Tibial nerve (tissue), 4 donors: ENCODE measurements around the gene SNTB2. TPM values are rescaled to one million over a fixed set of nuclear protein-coding genes. Genes with fewer than 3 reads are reported as not detected.
A peak's percentile ranks its signal among the peaks of the same experiment; 100 is the strongest.

Experiments used
- DNase-seq, 2 donors: peaks; one replicate each; pipeline ENCODE4 v3.0.0-alpha.2; 2019; ENCODE audit warnings: low spot score in 2 of 2
- H3K27ac ChIP-seq, 4 donors: fragments of 200-600 bp; sonication (generic) in 3 of 4; one replicate each; pipeline ENCODE4 v1.5.1; 2017 to 2019; ENCODE audit warnings: mild to moderate bottlenecking in 1 of 4
- H3K27me3 ChIP-seq, 2 donors: fragments of 200-600 bp; sonication (generic) in 1 of 2; one replicate each; pipeline versions ENCODE4 v1.5.1 to v1.6.0; 2017 to 2019
- H3K36me3 ChIP-seq, 3 donors: fragments of 200-600 bp; sonication (generic); one replicate each; pipeline ENCODE4 v1.5.1; 2018 to 2019
- H3K4me1 ChIP-seq, 4 donors: fragments of 200-600 bp; sonication (generic) in 3 of 4; one replicate each; pipeline ENCODE4 v1.5.1; 2017 to 2019
- H3K4me3 ChIP-seq, 4 donors: fragments of 200-600 bp; sonication (generic) in 3 of 4; one replicate each; pipeline ENCODE4 v1.5.1; 2017 to 2019; ENCODE audit warnings: mild to moderate bottlenecking in 1 of 4, moderate library complexity in 1 of 4
- H3K9me3 ChIP-seq, 4 donors: fragments of 200-600 bp; sonication (generic) in 3 of 4; one replicate each; pipeline ENCODE4 v1.5.1; 2017 to 2019
- EP300 ChIP-seq, 2 donors: sonication (generic); formaldehyde crosslinking; IDR thresholded peaks; one replicate each; pipeline ENCODE4 v1.6.1; 2017; ENCODE audit warnings: antibody characterized with exemption in 2 of 2, mild to moderate bottlenecking in 1 of 2
- POLR2A ChIP-seq, 2 donors: fragments of 450-650 bp; IDR thresholded peaks; one replicate each; pipeline ENCODE4 v1.6.1; 2017; ENCODE audit warnings: antibody characterized with exemption in 2 of 2, mild to moderate bottlenecking in 2 of 2, moderate library complexity in 2 of 2
- WGBS, 2 donors: methylation state at CpG; one replicate each; pipeline ENCODE4 v1.1.5; 2018; 5-methylcytosine and 5-hydroxymethylcytosine counted together
- total RNA-seq, 4 donors: library from RNA; depleted of rRNA; stranded (reverse); fragments of >200 nt; gene quantifications; one replicate each; pipeline ENCODE4 v1.1.0, GENCODE V29; 2016
- TF ChIP-seq, protein P1 (sequence below), 5 experiments: fragments of 200-600 bp in 3 of 5; fragments of 450-650 bp in 2 of 5; sonication (generic) in 3 of 5; IDR thresholded peaks; one replicate each; pipeline ENCODE4 v1.5.1; 2016 to 2019; ENCODE audit warnings: antibody characterized with exemption in 5 of 5, mild to moderate bottlenecking in 3 of 5, moderate library complexity in 2 of 5

SNTB2 gene
- total RNA-seq, 4 donors from 2014 or later = 33.1 to 50.2 (median 37.7) TPM

DNA sequence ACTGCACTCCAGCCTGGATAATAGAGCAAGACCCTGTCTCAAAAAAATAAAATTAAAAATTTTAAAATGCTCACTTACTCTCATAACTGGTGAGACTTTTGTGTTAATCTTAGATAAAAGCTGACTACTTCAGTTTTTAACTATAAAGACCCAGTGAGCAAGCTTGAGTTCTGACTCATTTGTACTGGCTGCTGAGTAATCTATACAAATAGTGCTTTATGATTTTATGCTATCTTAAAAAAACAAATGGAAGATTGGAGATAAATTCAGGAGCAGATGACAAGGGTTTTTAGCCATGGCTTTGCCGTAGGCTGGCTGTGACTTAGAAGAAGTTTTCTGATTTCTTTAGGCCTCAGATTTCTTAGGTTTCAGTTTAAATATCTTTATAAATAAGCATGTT is 30.5 kb downstream of the SNTB2 start:
- Histone ChIP-seq H3K4me1 (peaks cover 0 to 18% (median 0%) of the 10 kb centered on the region in 4 donors), H3K4me3 (no peak overlapping the region), H3K36me3 (no peaks in the 10 kb centered on the region), H3K27ac (no peak overlapping the region), H3K27me3 (no peaks in the 10 kb centered on the region), H3K9me3 (no peaks in the 10 kb centered on the region)
- no peak for DNase-seq
- TF ChIP-seq POLR2A (IDR thresholded peaks at IDR 0.05) = no peak
- no peak for TF ChIP-seq EP300 (IDR thresholded peaks at IDR 0.05)
- TF ChIP-seq, protein P1, sequence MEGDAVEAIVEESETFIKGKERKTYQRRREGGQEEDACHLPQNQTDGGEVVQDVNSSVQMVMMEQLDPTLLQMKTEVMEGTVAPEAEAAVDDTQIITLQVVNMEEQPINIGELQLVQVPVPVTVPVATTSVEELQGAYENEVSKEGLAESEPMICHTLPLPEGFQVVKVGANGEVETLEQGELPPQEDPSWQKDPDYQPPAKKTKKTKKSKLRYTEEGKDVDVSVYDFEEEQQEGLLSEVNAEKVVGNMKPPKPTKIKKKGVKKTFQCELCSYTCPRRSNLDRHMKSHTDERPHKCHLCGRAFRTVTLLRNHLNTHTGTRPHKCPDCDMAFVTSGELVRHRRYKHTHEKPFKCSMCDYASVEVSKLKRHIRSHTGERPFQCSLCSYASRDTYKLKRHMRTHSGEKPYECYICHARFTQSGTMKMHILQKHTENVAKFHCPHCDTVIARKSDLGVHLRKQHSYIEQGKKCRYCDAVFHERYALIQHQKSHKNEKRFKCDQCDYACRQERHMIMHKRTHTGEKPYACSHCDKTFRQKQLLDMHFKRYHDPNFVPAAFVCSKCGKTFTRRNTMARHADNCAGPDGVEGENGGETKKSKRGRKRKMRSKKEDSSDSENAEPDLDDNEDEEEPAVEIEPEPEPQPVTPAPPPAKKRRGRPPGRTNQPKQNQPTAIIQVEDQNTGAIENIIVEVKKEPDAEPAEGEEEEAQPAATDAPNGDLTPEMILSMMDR (IDR thresholded peaks at IDR 0.05) = no peak
- WGBS, 2 donors = 62 to 69% methylated on average over 1 of the region's 1 CpG

DNA sequence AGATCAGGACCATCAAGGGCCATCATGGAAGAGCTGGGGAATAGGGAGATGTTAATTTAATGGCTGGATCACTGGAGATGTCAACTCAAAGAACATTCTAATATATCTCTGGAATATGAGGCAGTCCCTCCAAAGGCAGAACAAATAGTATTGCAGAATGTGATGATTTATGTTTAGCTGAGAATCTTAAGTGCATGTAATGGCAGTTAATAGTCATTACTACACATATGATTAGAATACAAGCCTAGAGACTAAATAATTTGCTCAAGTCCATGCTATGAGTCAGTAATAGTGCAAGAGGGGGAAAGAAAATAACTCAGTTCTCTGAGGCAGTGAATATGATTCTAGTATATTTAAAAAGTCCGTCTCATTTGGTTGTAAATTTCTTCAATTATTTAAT is 32.3 kb downstream of the SNTB2 start:
- no peak overlapping the region for H3K4me3 ChIP-seq
- peaks cover 0 to 19% (median 0%) of the 10 kb centered on the region in 4 donors for H3K4me1 ChIP-seq
- H3K9me3 ChIP-seq = no peaks in the 10 kb centered on the region
- 92 to 100% methylated on average over 1 of the region's 1 CpG for WGBS, 2 donors
- no peaks in the 10 kb centered on the region for H3K36me3 ChIP-seq
- H3K27me3 ChIP-seq = no peaks in the 10 kb centered on the region
- TF ChIP-seq POLR2A (IDR thresholded peaks at IDR 0.05) = no peak
- H3K27ac ChIP-seq = no peak overlapping the region
- no peak for DNase-seq

DNA sequence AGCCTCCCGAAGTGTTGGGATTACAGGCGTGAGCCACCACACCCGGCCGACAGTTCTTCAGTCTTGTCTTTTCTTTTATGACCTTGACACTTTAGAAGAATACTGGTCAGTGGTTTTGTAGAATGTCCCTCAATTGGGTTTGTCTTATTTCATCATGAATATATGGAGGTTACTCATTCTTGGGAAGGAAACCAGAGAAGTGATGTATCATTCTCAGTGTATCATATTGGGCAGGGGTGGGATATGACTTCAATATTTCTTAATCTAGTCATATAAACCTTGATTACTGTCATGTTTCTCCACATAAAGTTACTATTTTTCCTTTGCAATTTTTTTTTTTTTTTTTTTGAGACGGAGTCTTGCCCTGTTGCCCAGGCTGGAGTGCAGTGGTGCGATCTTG is 36.9 kb downstream of the SNTB2 start:
- peaks cover 0 to 20% (median 2%) of the 10 kb centered on the region in 4 donors for H3K4me1 ChIP-seq
- no peak overlapping the region for H3K4me3 ChIP-seq
- no peaks in the 10 kb centered on the region for H3K9me3 ChIP-seq
- WGBS, 2 donors = 97 to 99% methylated on average over 6 of the region's 6 CpGs
- H3K36me3 ChIP-seq = no peaks in the 10 kb centered on the region
- no peak overlapping the region for H3K27ac ChIP-seq
- H3K27me3 ChIP-seq = no peaks in the 10 kb centered on the region
- TF ChIP-seq EP300 (IDR thresholded peaks at IDR 0.05) (no peak), POLR2A (IDR thresholded peaks at IDR 0.05) (no peak)
- TF ChIP-seq, protein P1 (IDR thresholded peaks at IDR 0.05) = no peak
- DNase-seq = no peak

DNA sequence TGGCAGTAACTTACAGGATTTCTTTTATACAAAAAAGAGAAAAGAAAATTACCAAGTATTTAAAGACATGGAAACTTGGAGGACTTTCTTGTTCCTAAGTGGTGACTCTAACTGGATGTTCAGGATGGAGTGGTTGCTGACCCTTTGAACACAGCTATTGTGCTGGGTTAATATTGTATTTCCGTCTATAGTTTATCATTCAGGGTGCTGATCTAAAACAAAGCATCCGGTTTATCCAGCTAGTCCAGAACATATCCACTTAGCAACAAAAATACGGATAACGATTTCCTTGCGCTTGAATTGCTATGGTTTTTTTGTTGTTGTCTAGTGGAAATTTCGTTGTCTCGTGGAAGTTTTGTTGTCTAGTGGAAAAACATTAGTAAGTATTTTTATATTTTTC is 38.2 kb downstream of the SNTB2 start:
- Histone ChIP-seq H3K36me3 (peaks cover 0 to under 1% (median 0%) of the 10 kb centered on the region in 3 donors), H3K4me1 (peaks cover 0 to 16% (median 2%) of the 10 kb centered on the region in 4 donors), H3K9me3 (no peaks in the 10 kb centered on the region), H3K27ac (peak overlapping the region in 1 of 4 donors; percentile 56), H3K4me3 (no peak overlapping the region), H3K27me3 (no peaks in the 10 kb centered on the region)
- WGBS, 2 donors = 69 to 70% methylated on average over 7 of the region's 7 CpGs
- TF ChIP-seq POLR2A (IDR thresholded peaks at IDR 0.05) (no peak), EP300 (IDR thresholded peaks at IDR 0.05) (peak in 1 of 2 donors; percentile 55)
- DNase-seq = no peak

DNA sequence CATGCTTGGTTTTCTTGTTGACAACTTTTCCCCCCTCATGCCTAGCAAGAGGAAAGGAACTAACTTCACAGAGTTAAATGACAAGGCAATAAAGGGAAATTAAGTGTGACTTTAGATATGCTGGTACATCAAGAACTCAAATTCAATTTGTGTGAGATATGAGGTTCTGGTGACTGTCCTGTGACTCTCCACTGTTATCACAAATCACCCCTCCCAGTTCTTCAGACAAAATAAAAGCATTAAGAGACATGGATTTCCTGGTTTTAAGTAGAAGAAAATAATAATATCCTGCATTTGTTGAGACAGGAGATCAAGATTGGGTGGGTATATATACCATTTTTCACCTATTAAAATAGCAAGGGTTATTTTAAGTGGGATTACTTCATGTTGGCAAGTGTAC is 46.2 kb downstream of the SNTB2 start:
- H3K4me1 ChIP-seq = peaks cover 0 to 32% (median 0%) of the 10 kb centered on the region in 4 donors
- H3K36me3 ChIP-seq = peaks cover 0 to 11% (median 0%) of the 10 kb centered on the region in 3 donors
- H3K27me3 ChIP-seq = no peaks in the 10 kb centered on the region
- no peaks in the 10 kb centered on the region for H3K9me3 ChIP-seq
- H3K27ac ChIP-seq = no peak overlapping the region
- no peak overlapping the region for H3K4me3 ChIP-seq
- no peak for DNase-seq
- TF ChIP-seq EP300 (IDR thresholded peaks at IDR 0.05) (no peak), POLR2A (IDR thresholded peaks at IDR 0.05) (no peak)
- TF ChIP-seq, protein P1 (IDR thresholded peaks at IDR 0.05) = no peak

DNA sequence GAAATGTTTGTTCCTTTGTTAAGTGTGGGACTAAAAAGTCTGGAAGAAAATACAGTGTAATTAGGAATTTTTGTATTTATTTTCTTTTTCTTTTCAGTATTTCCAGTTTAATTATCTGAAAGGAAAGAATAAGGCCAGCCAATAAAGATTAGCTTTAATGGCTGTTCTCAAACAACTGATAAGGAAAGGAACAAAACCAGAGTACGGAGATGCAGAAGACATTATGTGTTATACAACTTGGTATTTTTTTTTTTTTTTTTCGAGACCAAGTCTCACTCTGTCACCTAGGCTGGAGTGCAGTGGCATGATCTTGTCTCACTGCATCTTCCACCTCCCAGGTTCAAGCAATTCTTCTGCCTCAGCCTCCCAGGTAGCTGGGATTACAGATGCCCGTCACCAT is 47.5 kb downstream of the SNTB2 start:
- Histone ChIP-seq H3K4me1 (peaks cover 0 to 44% (median 0%) of the 10 kb centered on the region in 4 donors), H3K27ac (no peak overlapping the region)
- WGBS, 2 donors = 88 to 89% methylated on average over 3 of the region's 3 CpGs

More for the DNA sequence above, 47.5 kb downstream of the SNTB2 start:
- no peak for TF ChIP-seq POLR2A (IDR thresholded peaks at IDR 0.05)
- TF ChIP-seq, protein P1 (IDR thresholded peaks at IDR 0.05) = no peak
- TF ChIP-seq EP300 (IDR thresholded peaks at IDR 0.05) = no peak
- DNase-seq = no peak
- peaks cover 0 to 11% (median 0%) of the 10 kb centered on the region in 3 donors for H3K36me3 ChIP-seq
- H3K9me3 ChIP-seq = no peaks in the 10 kb centered on the region
- no peak overlapping the region for H3K4me3 ChIP-seq
- no peaks in the 10 kb centered on the region for H3K27me3 ChIP-seq
